Esophagus squamous epithelium (tissue), 5 donors: ENCODE measurements around the gene CTDSPL. TPM values are rescaled to one million over a fixed set of nuclear protein-coding genes. Genes with fewer than 3 reads are reported as not detected.

Experiments
- DNase-seq: peaks from one replicate; lab custom pipeline; 2025; lab: John Stamatoyannopoulos, UW
- H3K27ac ChIP-seq, 4 donors: fragments of 200-600 bp; sonication (generic); one replicate each; pipeline ENCODE4 v1.5.1; 2016 to 2019; ENCODE audit warnings: mild to moderate bottlenecking in 1 of 4
- H3K27me3 ChIP-seq, 4 donors: fragments of 200-600 bp; sonication (generic); 1 replicate in 3 of 4; 2 replicates in 1 of 4; pipeline versions ENCODE4 v1.5.1 to v1.6.0; 2017 to 2021; ENCODE audit warnings: antibody characterized with exemption in 1 of 4
- H3K36me3 ChIP-seq, 3 donors: fragments of 200-600 bp; sonication (generic); one replicate each; pipeline ENCODE4 v1.5.1; 2016 to 2019
- H3K4me1 ChIP-seq, 3 donors: fragments of 200-600 bp; sonication (generic); one replicate each; pipeline ENCODE4 v1.5.1; 2017 to 2019
- H3K4me3 ChIP-seq, 4 donors: fragments of 200-600 bp; sonication (generic); 1 replicate in 3 of 4; 2 replicates in 1 of 4; pipeline ENCODE4 v1.5.1; 2016 to 2019; ENCODE audit warnings: mild to moderate bottlenecking in 2 of 4, moderate library complexity in 1 of 4
- H3K9me3 ChIP-seq, 3 donors: fragments of 200-600 bp; sonication (generic); one replicate each; pipeline ENCODE4 v1.5.1; 2016 to 2019
- POLR2A ChIP-seq, 4 donors: fragments of 450-650 bp; IDR thresholded peaks; one replicate each; pipeline ENCODE4 v1.6.1; 2017; ENCODE audit warnings: antibody characterized with exemption in 4 of 4, mild to moderate bottlenecking in 4 of 4, moderate library complexity in 3 of 4
- WGBS, 2 donors: methylation state at CpG; one replicate each; pipeline ENCODE4 v1.1.5; 2018; 5-methylcytosine and 5-hydroxymethylcytosine counted together
- intact Hi-C: fragments of 100-400 bp; cut with DNase I; formaldehyde crosslinking; loops from one replicate; pipeline ENCODE4 v1.15.0; 2022
- total RNA-seq, 4 donors: library from RNA; depleted of rRNA; stranded (reverse); fragments of >200 nt; gene quantifications; one replicate each; pipeline ENCODE4 v1.1.0, GENCODE V29; 2016
- TF ChIP-seq, protein P1 (sequence below), 6 experiments: fragments of 450-650 bp in 4 of 6; fragments of 200-600 bp in 2 of 6; sonication (generic) in 2 of 6; IDR thresholded peaks; one replicate each; pipeline ENCODE4 v1.5.1; 2016 to 2019; ENCODE audit warnings: antibody characterized with exemption in 6 of 6, mild to moderate bottlenecking in 4 of 6, moderate library complexity in 4 of 6
- donor health status: DM: yes; HTN: yes; CAD: no.

Gene CTDSPL
- total RNA-seq, 4 donors from 2014 or later, result 20.7 to 55.1 (median 30.8) TPM

DNA sequence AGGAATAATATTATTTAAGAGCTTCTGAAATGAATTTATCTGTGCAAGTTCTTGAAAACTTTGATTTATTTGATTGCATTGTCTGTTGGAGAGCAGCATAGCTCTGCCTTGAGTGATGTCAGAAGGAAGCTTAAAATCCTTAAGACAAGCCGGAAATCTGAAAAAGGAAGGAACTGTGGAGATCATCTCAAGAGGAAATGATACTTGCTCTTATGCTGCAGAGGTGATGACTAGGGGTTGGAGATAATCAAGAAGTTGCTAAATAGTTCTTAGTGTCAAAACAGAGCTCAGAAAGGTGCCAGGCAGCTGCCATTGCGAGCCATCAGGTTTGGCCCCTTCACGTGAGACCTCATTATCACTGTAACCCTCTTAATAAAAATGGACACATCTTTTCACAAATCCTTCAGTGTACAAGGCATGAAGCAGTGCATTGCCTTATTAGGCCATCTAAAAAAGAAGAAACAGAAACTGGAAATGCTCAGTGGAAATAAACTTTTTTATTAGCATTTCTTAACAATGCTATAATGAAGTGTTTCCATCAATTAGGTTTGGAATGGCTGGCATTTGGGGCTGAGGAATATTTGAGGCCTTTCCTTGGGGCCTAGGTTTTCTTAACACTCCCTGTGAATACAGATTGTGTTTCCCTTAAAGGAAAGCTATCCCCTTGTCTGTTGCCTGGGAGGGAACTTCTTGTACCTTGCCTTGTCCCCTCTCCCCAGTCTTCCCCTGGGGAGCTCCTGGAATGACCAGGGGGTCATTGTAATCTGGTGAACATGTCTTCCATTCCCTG is 94.4 kb downstream of the CTDSPL start:
- H3K36me3 ChIP-seq, result peaks cover 0 to 23% (median 0%) of the 10 kb centered on the region in 3 donors
- H3K4me1 ChIP-seq, result peaks cover 10 to 65% (median 27%) of the 10 kb centered on the region in 3 donors
- no peak for DNase-seq
- H3K4me3 ChIP-seq, result no peak overlapping the region
- WGBS, 2 donors, result 70 to 78% methylated on average over 3 of the region's 3 CpGs
- no peaks in the 10 kb centered on the region for H3K9me3 ChIP-seq
- TF ChIP-seq, protein P1, sequence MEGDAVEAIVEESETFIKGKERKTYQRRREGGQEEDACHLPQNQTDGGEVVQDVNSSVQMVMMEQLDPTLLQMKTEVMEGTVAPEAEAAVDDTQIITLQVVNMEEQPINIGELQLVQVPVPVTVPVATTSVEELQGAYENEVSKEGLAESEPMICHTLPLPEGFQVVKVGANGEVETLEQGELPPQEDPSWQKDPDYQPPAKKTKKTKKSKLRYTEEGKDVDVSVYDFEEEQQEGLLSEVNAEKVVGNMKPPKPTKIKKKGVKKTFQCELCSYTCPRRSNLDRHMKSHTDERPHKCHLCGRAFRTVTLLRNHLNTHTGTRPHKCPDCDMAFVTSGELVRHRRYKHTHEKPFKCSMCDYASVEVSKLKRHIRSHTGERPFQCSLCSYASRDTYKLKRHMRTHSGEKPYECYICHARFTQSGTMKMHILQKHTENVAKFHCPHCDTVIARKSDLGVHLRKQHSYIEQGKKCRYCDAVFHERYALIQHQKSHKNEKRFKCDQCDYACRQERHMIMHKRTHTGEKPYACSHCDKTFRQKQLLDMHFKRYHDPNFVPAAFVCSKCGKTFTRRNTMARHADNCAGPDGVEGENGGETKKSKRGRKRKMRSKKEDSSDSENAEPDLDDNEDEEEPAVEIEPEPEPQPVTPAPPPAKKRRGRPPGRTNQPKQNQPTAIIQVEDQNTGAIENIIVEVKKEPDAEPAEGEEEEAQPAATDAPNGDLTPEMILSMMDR (IDR thresholded peaks at IDR 0.05), result no peak
- TF ChIP-seq POLR2A (IDR thresholded peaks at IDR 0.05), result no peak
- intact Hi-C loops, result no loop called here
- H3K27ac ChIP-seq, result peak overlapping the region; percentile 26 to 77 (median 62)
- no peaks in the 10 kb centered on the region for H3K27me3 ChIP-seq

DNA sequence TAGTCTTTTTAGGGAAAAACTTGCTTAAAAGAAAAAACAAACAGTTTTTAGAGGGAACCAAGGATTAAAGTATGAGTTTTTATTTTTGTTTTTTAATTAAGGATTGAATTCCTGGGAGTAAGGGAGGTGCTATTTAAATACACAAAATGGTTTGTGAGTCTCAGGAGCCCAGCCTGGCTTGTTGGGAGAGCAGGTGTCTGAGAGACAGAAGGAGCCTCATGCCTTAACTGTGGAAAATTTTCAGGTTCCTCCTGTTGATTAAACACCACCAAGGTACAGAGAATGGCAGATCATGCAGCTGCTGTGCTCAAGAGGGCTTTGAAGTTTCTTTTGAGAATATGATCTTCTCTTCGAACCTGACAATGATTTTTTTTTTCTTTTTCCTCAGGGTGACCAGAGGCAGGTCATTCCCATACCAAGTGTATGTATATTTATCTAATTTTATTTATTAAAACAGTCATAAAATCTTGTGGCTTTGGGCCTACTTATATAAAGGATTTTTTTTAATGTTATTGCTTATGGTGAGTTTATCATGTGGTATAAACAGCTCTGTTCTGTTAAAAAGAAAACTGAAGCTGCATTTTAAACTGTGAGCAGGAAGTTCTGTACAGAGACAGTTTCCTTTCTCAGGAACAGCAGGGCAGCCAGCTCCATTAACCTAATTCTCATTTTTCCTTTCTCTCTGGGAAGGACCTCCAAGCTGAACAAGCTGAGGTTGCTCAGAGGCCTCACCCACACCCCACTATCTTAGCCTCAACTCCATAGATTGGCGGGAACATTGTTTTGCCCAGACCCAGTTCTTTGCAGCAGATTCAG is 95.3 kb downstream of the CTDSPL start:
- intact Hi-C loops, result no loop called here
- peaks cover 0 to 23% (median 0%) of the 10 kb centered on the region in 3 donors for H3K36me3 ChIP-seq
- H3K27ac ChIP-seq, result peak overlapping the region; percentile 26 to 77 (median 62)

DNA sequence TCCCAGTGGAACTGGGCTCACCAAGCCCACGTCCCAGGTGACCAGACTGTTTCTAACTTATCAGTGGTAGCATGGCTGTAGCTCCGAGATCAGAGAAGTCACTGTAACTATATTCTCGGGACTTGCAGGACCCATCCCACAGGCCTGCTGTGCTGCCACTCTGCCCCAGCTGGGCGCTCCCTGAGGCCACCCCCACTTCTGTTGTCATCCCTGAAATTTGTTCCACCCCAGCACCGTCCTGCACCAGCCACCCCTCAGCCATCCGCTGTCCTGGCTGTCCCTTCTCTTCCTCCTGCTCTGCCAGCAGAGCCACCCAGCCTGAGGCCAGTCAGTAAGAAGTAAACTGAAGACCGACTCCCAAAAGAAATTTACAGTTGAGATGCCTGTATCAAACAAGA is 95.9 kb downstream of the CTDSPL start:
- Histone ChIP-seq H3K27ac (peak overlapping the region; percentile 23 to 66 (median 58)), H3K4me1 (peaks cover 17 to 72% (median 28%) of the 10 kb centered on the region in 3 donors), H3K4me3 (no peak overlapping the region), H3K27me3 (no peaks in the 10 kb centered on the region), H3K9me3 (no peaks in the 10 kb centered on the region), H3K36me3 (peaks cover 0 to 23% (median 0%) of the 10 kb centered on the region in 3 donors)
- intact Hi-C loops, result no loop called here
- TF ChIP-seq, protein P1 (IDR thresholded peaks at IDR 0.05), result no peak
- no peak for TF ChIP-seq POLR2A (IDR thresholded peaks at IDR 0.05)
- 61 to 86% methylated on average over 5 to 7 of the region's 7 CpGs for WGBS, 2 donors
- no peak for DNase-seq

More for the DNA sequence above, 95.3 kb downstream of the CTDSPL start:
- Histone ChIP-seq H3K9me3 (no peaks in the 10 kb centered on the region), H3K4me1 (peaks cover 17 to 72% (median 28%) of the 10 kb centered on the region in 3 donors), H3K27me3 (no peaks in the 10 kb centered on the region), H3K4me3 (no peak overlapping the region)
- no peak for DNase-seq
- TF ChIP-seq, protein P1 (IDR thresholded peaks at IDR 0.05), result no peak
- TF ChIP-seq POLR2A (IDR thresholded peaks at IDR 0.05), result no peak
- 63 to 85% methylated on average over 2 of the region's 2 CpGs for WGBS, 2 donors

DNA sequence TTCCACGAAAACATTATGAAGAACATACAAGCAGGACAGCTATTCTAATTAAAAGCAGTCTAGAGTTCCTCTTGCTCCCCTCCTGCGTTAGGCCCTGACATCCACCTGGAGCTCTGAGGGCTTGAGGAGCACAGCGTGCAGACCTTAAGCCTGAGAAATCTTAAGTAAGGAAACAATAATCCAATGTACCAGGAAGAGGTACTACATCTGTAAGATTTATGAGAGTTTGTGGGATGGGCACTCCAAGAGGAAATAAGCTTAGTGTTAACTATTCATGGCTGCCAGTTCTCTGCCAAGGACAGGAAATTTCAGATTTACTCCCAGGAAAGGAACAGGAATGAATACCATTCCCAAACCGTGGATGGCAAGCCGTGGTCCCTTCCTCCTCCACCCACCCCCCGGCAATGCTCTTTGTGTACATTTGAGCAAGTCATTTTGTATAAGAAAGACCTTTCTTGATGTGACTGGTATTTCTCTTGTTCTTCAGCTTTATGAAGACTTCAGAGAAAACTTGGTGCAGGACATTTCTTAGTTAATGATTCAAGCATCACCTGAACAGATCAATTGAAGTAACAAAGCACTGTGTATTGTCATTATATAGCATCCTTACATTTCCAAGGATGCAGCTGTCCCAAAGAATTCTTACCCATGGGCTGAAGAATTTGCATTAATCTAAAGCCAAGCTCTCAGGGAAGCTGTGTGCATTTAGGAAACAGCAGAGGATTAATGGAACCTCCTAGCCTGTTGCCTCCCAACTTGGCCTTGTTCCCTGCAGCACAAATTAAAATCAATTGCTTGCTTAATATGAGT is 100.1 kb downstream of the CTDSPL start:
- 28 to 52% methylated on average over 6 of the region's 6 CpGs for WGBS, 2 donors
- no peak for TF ChIP-seq POLR2A (IDR thresholded peaks at IDR 0.05)
- TF ChIP-seq, protein P1 (IDR thresholded peaks at IDR 0.05), result no peak
- H3K4me1 ChIP-seq, result peaks cover 8 to 33% (median 12%) of the 10 kb centered on the region in 3 donors

More for the DNA sequence above, 100.1 kb downstream of the CTDSPL start:
- Histone ChIP-seq H3K4me3 (no peak overlapping the region), H3K27me3 (no peaks in the 10 kb centered on the region), H3K36me3 (peaks cover 0 to 11% (median 0%) of the 10 kb centered on the region in 3 donors), H3K27ac (peak overlapping the region in 3 of 4 donors; percentile 18 to 54 (median 25)), H3K9me3 (no peaks in the 10 kb centered on the region)
- no peak for DNase-seq
- intact Hi-C loops, result no loop called here
